GM12892 (cell line): Measurements from ENCODE around the gene PLEKHA5.

Experiments used
- POLR2AphosphoS5 ChIP-seq: IDR thresholded peaks from 2 replicates; pipeline ENCODE4 v1.6.1; 2011; ENCODE audit warnings: low read depth, low read length, control low read depth
- TAF1 ChIP-seq: IDR thresholded peaks from 2 replicates; pipeline ENCODE4 v1.6.1; 2011; ENCODE audit warnings: low read depth, mild to moderate bottlenecking, control low read depth, low read length, borderline replicate concordance

GRCh38 chr12:19304149-19304750 lies 174.7 kb downstream of the PLEKHA5 start:
- TF ChIP-seq POLR2AphosphoS5 (no peak), TAF1 (no peak)
